ENCODE data around the gene ANKRD6.
"Not testable (repeated sequence)": the region's sequence is repeated elsewhere in the genome, so short reads cannot be mapped to it uniquely, and the experiment has no call there.

Gene ANKRD6

DNA sequence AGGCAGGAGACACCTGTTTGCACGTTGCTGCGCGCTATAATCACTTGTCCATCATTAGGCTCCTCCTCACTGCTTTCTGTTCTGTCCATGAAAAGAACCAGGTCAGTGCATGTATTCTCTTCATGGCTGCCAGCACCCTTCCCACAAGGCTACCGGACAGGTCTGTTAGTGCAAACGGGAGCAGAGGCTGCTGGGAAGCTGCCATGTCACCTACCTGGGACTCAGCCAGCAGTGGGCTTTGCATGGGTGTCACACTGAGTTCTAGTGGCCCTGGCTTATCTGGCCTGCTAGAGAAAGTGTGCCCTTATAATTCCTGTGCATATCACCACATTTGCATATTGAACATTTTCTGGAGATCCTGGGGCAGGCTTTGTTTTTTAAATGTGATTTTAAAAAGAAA lies 180.8 kb downstream of the ANKRD6 start:
- no peak overlapping the region for H3K27ac ChIP-seq
- TF ChIP-seq CTCF (conservative IDR thresholded peaks at IDR 0.05): no peak

GRCh38 chr6:89615882-89616281 lies 182.9 kb downstream of the ANKRD6 start:
- H3K27ac ChIP-seq: no peak overlapping the region
- no peak for TF ChIP-seq CTCF (conservative IDR thresholded peaks at IDR 0.05)

DNA sequence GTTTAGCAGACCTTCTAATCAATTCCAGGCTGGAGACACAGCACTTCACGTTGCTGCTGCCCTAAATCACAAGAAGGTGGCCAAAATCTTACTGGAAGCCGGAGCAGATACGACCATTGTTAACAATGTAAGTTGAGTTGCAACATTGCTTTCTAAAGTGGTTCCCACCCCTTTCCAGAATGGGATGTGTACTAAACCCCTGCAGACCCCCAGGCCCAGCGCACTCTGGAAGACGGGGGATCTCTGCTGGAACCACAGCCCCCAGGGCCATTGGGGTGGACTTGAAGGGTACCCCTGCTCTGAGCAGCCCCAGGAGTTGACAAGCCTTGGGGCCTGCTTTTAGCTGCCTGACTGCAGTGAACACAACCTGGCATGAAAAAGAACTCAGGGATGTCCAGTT lies 183.6 kb downstream of the ANKRD6 start:
- no peak overlapping the region for H3K27ac ChIP-seq
- TF ChIP-seq CTCF (conservative IDR thresholded peaks at IDR 0.05): no peak

DNA sequence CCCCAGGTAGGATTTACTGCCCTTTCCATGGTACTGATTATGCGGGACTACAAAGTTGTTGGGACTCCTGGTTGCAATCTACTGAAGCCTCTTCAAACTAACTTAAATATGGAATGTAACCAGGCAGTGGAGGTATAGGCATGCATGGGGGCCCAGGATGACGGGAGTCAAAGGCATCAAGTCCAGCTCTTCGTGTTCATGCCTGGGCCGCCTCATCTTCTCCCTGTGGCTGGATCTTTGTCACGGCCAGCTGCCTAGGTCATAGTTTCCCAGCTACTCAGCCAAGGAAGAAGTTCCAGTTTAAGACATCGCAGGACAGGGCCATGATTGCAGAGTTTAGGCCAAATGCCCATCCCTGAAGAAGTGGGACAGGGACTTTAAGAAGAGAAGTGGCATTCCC lies 185.1 kb downstream of the ANKRD6 start:
- no peak overlapping the region for H3K27ac ChIP-seq
- no peak for TF ChIP-seq CTCF (conservative IDR thresholded peaks at IDR 0.05)

DNA sequence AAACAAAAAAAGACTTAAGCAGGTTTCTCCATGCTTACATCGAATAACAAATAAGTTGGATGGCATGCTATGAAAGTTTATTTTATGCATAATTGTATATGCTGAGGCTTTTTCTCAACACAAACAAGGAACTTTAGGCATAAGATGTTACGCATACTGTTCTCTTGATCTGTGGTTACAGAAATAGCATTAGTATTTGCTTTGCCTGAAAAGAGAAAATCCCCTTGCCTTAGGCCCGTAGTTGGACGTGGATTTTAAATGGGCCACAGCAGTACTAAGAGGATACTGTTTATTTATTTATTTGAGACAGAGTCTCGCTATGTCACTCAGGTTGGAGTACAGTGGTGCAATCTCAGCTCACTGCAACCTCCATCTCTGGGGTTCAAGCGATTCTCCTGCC lies 186.6 kb downstream of the ANKRD6 start:
- no peak overlapping the region for H3K27ac ChIP-seq
- no peak for TF ChIP-seq CTCF (conservative IDR thresholded peaks at IDR 0.05)

GRCh38 chr6:89623749-89624148 lies 190.8 kb downstream of the ANKRD6 start:
- no peak overlapping the region for H3K27ac ChIP-seq
- no peak for TF ChIP-seq CTCF (conservative IDR thresholded peaks at IDR 0.05)

- no peak overlapping the region for H3K27ac ChIP-seq
- TF ChIP-seq CTCF (conservative IDR thresholded peaks at IDR 0.05): no peak
Measured at GRCh38 chr6:89630488-89630887, 197.5 kb downstream of the ANKRD6 start.

DNA sequence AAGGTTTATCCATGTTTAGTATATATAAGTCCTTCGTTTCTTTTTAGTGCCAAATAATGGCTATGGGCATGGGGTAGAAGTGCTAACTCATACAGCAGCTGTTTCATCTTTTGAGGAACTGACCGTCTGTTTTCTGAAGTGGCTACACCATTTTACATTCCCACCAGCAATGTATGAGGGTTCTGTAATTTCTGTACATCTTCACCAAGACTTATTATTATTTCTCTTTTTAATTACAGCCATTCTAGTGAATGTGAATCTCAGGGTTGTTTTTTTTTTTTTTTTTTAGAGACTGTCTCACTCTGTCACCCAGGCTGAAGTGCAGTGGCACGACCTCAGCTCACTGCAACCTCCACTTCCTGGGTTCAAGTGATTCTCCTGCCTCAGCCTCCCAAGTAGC lies 203.5 kb downstream of the ANKRD6 start:
- not testable (repeated sequence) for H3K27ac ChIP-seq
